Activated naive CD4-positive, alpha-beta T cell treated with anti-CD3 and anti-CD28 coated beads, Interleukin-2, amount 10 ng/mL, durations not matched to agents 7 days and 5 days (primary cell): ENCODE data around the gene CFAP46.
"Not testable (repeated sequence)": the region's sequence is repeated elsewhere in the genome, so short reads cannot be mapped to it uniquely, and the experiment has no call there.

ENCODE experiments used
- CTCF ChIA-PET: fragments of 350-600 bp; sonication (Branson Sonifier 250); formaldehyde crosslinking; loops from one replicate; lab custom pipeline; 2021; ENCODE audit warnings: antibody characterized with exemption; lab: Charles Lee
- DNase-seq: peaks from one replicate; pipeline ENCODE4 v3.0.0-alpha.2; 2020
- H3K27ac Mint-ChIP-seq: one replicate; pipeline ENCODE4 v1.8.0; 2021; ENCODE audit warnings: mild to moderate bottlenecking, moderate library complexity, mixed read lengths
- H3K27me3 Mint-ChIP-seq: one replicate; pipeline ENCODE4 v1.8.0; 2021; ENCODE audit warnings: mild to moderate bottlenecking, mixed read lengths
- H3K36me3 Mint-ChIP-seq: one replicate; pipeline ENCODE4 v1.8.0; 2021; ENCODE audit warnings: mixed read lengths
- H3K4me1 Mint-ChIP-seq: one replicate; pipeline ENCODE4 v1.8.0; 2021; ENCODE audit warnings: mixed read lengths
- H3K4me3 Mint-ChIP-seq: one replicate; pipeline ENCODE4 v1.8.0; 2021; ENCODE audit warnings: mild to moderate bottlenecking, moderate library complexity, mixed read lengths
- H3K9me3 Mint-ChIP-seq: one replicate; pipeline ENCODE4 v1.8.0; 2021; ENCODE audit warnings: mixed read lengths

CFAP46 gene

GRCh38 chr10:132806561-132807003 is 135.8 kb downstream of the CFAP46 start:
- H3K9me3 Mint-ChIP-seq: no peaks in the 10 kb centered on the region
- H3K4me1 Mint-ChIP-seq: no peaks in the 10 kb centered on the region
- H3K36me3 Mint-ChIP-seq: no peaks in the 10 kb centered on the region
- no peak overlapping the region for H3K27ac Mint-ChIP-seq
- H3K27me3 Mint-ChIP-seq: no peaks in the 10 kb centered on the region
- no peak overlapping the region for H3K4me3 Mint-ChIP-seq
- CTCF ChIA-PET: no interaction called here
- DNase-seq: no peak

GRCh38 chr10:132806110-132806509 is 136.3 kb downstream of the CFAP46 start:
- H3K27ac Mint-ChIP-seq: no peak overlapping the region
- no peak overlapping the region for H3K4me3 Mint-ChIP-seq
- no peaks in the 10 kb centered on the region for H3K4me1 Mint-ChIP-seq
- DNase-seq: no peak
- H3K9me3 Mint-ChIP-seq: no peaks in the 10 kb centered on the region
- no peaks in the 10 kb centered on the region for H3K36me3 Mint-ChIP-seq
- CTCF ChIA-PET: no interaction called here
- H3K27me3 Mint-ChIP-seq: no peaks in the 10 kb centered on the region

- no peaks in the 10 kb centered on the region for H3K36me3 Mint-ChIP-seq
- CTCF ChIA-PET: no interaction called here
- no peaks in the 10 kb centered on the region for H3K4me1 Mint-ChIP-seq
- no peak overlapping the region for H3K4me3 Mint-ChIP-seq
- DNase-seq: no peak
- no peaks in the 10 kb centered on the region for H3K27me3 Mint-ChIP-seq
- no peak overlapping the region for H3K27ac Mint-ChIP-seq
- H3K9me3 Mint-ChIP-seq: no peaks in the 10 kb centered on the region
Observed at GRCh38 chr10:132805599-132805998, 136.8 kb downstream of the CFAP46 start.

GRCh38 chr10:132804785-132805426 is 137.5 kb downstream of the CFAP46 start:
- CTCF ChIA-PET: no interaction called here
- H3K27ac Mint-ChIP-seq: no peak overlapping the region

GRCh38 chr10:132804287-132804686 is 138.1 kb downstream of the CFAP46 start:
- no peak overlapping the region for H3K4me3 Mint-ChIP-seq
- no peak overlapping the region for H3K27ac Mint-ChIP-seq
- H3K36me3 Mint-ChIP-seq: no peaks in the 10 kb centered on the region
- H3K9me3 Mint-ChIP-seq: no peaks in the 10 kb centered on the region
- H3K4me1 Mint-ChIP-seq: no peaks in the 10 kb centered on the region
- no peaks in the 10 kb centered on the region for H3K27me3 Mint-ChIP-seq
- DNase-seq: no peak
- CTCF ChIA-PET: no interaction called here

More at GRCh38 chr10:132804785-132805426, 137.5 kb downstream of the CFAP46 start:
- H3K4me3 Mint-ChIP-seq: no peak overlapping the region
- no peaks in the 10 kb centered on the region for H3K4me1 Mint-ChIP-seq
- H3K36me3 Mint-ChIP-seq: no peaks in the 10 kb centered on the region
- no peak for DNase-seq
- H3K9me3 Mint-ChIP-seq: no peaks in the 10 kb centered on the region
- no peaks in the 10 kb centered on the region for H3K27me3 Mint-ChIP-seq

- CTCF ChIA-PET: no interaction called here
- Mint-ChIP-seq H3K9me3 (no peaks in the 10 kb centered on the region), H3K27ac (no peak overlapping the region), H3K36me3 (no peaks in the 10 kb centered on the region), H3K4me3 (no peak overlapping the region), H3K4me1 (no peaks in the 10 kb centered on the region), H3K27me3 (no peaks in the 10 kb centered on the region)
- no peak for DNase-seq
Observed at GRCh38 chr10:132803416-132804210, 138.8 kb downstream of the CFAP46 start.

- Mint-ChIP-seq H3K36me3 (no peaks in the 10 kb centered on the region), H3K4me3 (no peak overlapping the region), H3K27ac (no peak overlapping the region), H3K4me1 (no peaks in the 10 kb centered on the region), H3K27me3 (no peaks in the 10 kb centered on the region), H3K9me3 (no peaks in the 10 kb centered on the region)
- CTCF ChIA-PET: no interaction called here
- DNase-seq: no peak
Observed at GRCh38 chr10:132802694-132803320, 139.6 kb downstream of the CFAP46 start.

GRCh38 chr10:132802048-132802447 is 140.3 kb downstream of the CFAP46 start:
- Mint-ChIP-seq H3K4me1 (no peaks in the 10 kb centered on the region), H3K9me3 (no peaks in the 10 kb centered on the region), H3K36me3 (no peaks in the 10 kb centered on the region), H3K27me3 (no peaks in the 10 kb centered on the region), H3K27ac (no peak overlapping the region), H3K4me3 (no peak overlapping the region)
- CTCF ChIA-PET: no interaction called here
- no peak for DNase-seq

- Mint-ChIP-seq H3K4me1 (no peaks in the 10 kb centered on the region), H3K36me3 (no peaks in the 10 kb centered on the region), H3K4me3 (no peak overlapping the region), H3K9me3 (no peaks in the 10 kb centered on the region), H3K27ac (no peak overlapping the region), H3K27me3 (no peaks in the 10 kb centered on the region)
- CTCF ChIA-PET: no interaction called here
- DNase-seq: no peak
Observed at GRCh38 chr10:132799865-132800264, 142.5 kb downstream of the CFAP46 start.

GRCh38 chr10:132798876-132799275 is 143.5 kb downstream of the CFAP46 start:
- Mint-ChIP-seq H3K9me3 (no peaks in the 10 kb centered on the region), H3K27ac (no peak overlapping the region), H3K4me3 (no peak overlapping the region), H3K4me1 (no peaks in the 10 kb centered on the region), H3K36me3 (no peaks in the 10 kb centered on the region), H3K27me3 (no peaks in the 10 kb centered on the region)
- CTCF ChIA-PET: no interaction called here
- no peak for DNase-seq

- Mint-ChIP-seq H3K4me3 (no peak overlapping the region), H3K27ac (peak overlapping the region; percentile 33), H3K9me3 (no peaks in the 10 kb centered on the region), H3K36me3 (no peaks in the 10 kb centered on the region), H3K4me1 (no peaks in the 10 kb centered on the region), H3K27me3 (no peaks in the 10 kb centered on the region)
- CTCF ChIA-PET: no interaction called here
- no peak for DNase-seq
Observed at GRCh38 chr10:132798403-132798802, 144.0 kb downstream of the CFAP46 start.

GRCh38 chr10:132797986-132798385 is 144.4 kb downstream of the CFAP46 start:
- CTCF ChIA-PET, DNase-seq, H3K27me3 Mint-ChIP-seq, H3K9me3 Mint-ChIP-seq, H3K36me3 Mint-ChIP-seq, H3K4me3 Mint-ChIP-seq, H3K4me1 Mint-ChIP-seq, H3K27ac Mint-ChIP-seq: not testable (repeated sequence)

- no peaks in the 10 kb centered on the region for H3K9me3 Mint-ChIP-seq
- no peaks in the 10 kb centered on the region for H3K4me1 Mint-ChIP-seq
- no peak overlapping the region for H3K4me3 Mint-ChIP-seq
- CTCF ChIA-PET: no interaction called here
- no peak overlapping the region for H3K27ac Mint-ChIP-seq
- no peak for DNase-seq
- no peaks in the 10 kb centered on the region for H3K36me3 Mint-ChIP-seq
- peaks cover 7% of the 10 kb centered on the region for H3K27me3 Mint-ChIP-seq
Observed at GRCh38 chr10:132796846-132797245, 145.5 kb downstream of the CFAP46 start.

GRCh38 chr10:132793871-132794849 is 148.2 kb downstream of the CFAP46 start:
- Mint-ChIP-seq H3K9me3 (no peaks in the 10 kb centered on the region), H3K27ac (no peak overlapping the region), H3K36me3 (no peaks in the 10 kb centered on the region), H3K27me3 (peaks cover 28% of the 10 kb centered on the region), H3K4me1 (no peaks in the 10 kb centered on the region), H3K4me3 (no peak overlapping the region)
- no peak for DNase-seq
- CTCF ChIA-PET: interaction anchor here (0.7 to 1.4 kb wide), 2 partner anchors 129 to 140 kb away, joined by 3 to 6 read pairs; no protein-coding TSS in a partner anchor
